ENCODE results near the gene NTNG1.

GRCh38 chr1:107529511-107530149 lies 388.8 kb downstream of the NTNG1 start:
- TF ChIP-seq CTCF (conservative IDR thresholded peaks at IDR 0.05; ENCODE audit: low read length), result peak; percentile 97
- no peak for TF ChIP-seq EZH2phosphoT487 (IDR thresholded peaks at IDR 0.05; ENCODE audit: borderline replicate concordance, low read depth, low read length)
